Cerebellar nuclear complex (tissue), 1 donor: ENCODE data around the gene GMNC.

Source experiments
- DNase-seq, 2 experiments: peaks; one replicate each; lab custom pipeline; 2025; lab: John Stamatoyannopoulos, UW

Gene GMNC

GRCh38 chr3:190849607-190850006, 12.9 kb downstream of the GMNC start:
- no peak for DNase-seq

DNA sequence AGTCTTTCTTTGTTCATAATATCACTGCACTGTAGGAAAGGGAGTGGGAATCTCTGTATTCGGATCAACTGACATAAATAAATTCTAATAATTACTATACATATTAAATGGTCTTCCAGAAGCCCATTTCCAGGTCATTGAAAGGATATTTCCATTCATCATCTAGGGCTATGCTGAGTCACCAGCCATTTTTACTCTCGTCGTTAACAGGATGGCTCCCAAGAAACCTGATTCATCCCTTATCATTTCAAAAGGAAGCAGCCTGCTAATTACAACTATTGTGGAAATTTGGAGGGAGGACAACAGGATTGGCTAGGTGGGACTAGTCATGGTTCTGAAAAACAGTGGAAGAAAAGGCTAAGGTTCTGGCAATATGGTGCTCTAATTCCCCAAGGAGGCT, 13.6 kb downstream of the GMNC start:
- DNase-seq = no peak

DNA sequence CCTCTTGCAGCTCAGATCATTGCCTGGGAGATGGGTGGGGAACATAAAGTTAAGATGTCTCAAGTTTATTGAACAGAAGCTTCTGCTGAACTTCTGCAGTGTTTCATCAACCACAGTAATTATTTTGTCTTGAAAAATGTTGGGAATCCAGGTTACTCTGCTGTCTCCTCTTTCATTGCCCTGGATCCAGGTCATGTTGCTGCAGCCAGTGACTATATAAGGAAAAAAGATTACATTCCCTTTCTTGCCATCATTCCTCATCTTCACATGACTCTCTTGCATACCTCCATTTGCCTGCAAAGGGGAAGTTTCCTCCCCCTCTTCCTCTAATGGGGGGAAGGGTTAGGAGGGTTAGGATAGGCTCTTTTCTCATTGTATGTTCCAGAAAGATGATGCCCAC, 15.1 kb downstream of the GMNC start:
- DNase-seq = no peak

- no peak for DNase-seq
These were observed 22.3 kb downstream of the GMNC start for GRCh38 chr3:190840146-190840545.

GRCh38 chr3:190831225-190831624, 31.3 kb downstream of the GMNC start:
- DNase-seq = no peak

- DNase-seq = no peak
These were observed 32.5 kb downstream of the GMNC start for GRCh38 chr3:190830031-190830430.

DNA sequence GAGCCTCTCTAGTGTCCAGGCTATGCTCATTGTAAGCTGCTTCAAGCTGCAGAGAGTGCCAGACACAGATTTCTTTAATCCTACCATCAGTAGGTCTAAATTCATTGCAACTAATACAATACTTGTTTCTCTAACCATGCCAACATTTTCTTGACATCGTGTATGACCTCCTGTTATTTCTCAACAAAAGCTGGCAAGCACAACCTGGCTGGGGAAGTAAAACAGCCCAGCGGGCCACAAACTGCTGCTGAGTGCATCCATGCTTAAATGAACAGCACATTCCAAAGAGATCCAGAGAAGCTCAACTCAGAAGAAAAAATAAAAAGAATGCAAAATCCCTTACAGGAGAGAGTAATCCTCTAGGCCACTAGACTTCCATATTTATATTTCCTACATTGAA, 36.5 kb downstream of the GMNC start:
- DNase-seq = no peak

DNA sequence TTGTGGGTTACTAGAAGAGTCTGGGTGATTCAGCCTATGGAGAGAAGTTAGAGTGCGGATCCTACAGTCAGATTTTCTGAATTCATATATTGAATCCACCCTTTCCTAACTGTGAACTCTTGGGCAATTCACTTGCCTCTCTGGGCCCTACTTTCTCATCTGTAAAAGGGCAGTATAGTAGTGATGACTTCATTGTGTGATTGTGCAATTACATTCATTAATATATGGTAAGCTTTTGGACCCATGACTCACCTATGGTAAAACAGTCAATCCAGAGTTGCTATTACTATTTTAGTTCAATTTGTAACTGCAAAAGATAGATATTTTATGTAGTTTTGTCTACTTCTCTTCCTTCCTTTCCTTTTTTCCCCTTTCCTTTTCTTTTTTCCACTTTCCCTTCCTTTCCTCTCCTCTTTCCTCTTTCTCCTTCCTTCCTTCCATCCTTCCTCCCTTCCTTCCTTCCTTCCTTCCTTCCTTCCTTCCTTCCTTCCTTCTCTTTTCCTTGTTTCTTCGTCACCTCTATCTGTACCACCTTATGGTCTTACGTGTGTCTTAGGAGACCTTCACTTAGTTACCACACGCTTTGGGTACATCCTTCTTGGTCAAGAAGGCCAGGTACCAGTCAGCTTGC, 37.0 kb downstream of the GMNC start:
- DNase-seq = no peak

DNA sequence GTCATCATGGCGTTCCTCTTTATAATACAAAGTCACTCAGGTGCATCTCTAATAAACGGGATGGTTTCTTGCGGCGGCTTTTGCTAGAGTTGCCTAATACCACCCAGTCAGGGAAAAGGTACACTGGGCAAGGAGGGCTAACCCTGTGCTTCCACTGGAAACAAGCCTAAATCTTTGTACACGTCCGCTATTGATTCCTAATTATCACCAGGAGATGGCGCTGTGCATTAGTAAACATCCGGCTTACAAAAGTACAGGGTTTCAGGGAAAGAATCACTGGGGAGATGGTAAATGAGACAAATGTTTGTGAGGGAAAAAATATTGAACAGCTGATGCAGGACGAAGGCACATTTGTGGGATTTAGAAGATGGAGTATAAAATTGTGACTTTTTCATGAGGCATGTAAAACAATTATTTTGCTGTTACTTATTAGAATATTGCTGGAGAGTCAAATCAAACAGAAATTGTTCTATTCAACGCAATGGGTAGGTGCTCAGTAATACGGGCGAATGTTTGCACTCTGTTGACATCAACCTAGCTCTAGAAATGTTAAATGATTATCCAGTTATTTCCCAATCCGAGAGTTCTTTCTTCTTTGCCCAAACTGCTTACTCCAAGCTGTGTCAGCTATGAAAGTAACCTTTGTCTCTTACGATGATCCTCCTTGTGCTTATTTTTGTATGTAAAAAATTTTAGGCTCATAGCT, 50.6 kb downstream of the GMNC start:
- no peak for DNase-seq

GRCh38 chr3:190810957-190811356, 51.5 kb downstream of the GMNC start:
- DNase-seq = no peak

DNA sequence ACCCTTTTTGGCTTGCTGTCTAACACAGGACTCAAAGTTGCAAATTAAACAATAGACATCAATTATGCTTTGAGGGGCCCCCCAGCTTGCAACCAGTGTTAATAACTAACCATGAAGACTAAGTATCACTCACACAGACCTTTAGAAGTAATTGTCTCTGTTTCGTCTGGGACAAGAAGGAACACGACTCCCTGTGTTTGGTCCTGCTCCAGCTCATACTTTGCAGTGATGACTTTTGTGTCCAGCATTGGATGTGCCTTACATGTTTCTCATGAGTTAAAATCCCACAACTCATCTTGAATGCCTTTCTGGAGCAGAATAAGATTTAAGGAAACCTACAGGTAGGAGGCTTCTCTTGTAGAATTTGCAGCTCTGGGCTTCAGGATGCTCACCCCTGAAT, 53.1 kb downstream of the GMNC start:
- no peak for DNase-seq

DNA sequence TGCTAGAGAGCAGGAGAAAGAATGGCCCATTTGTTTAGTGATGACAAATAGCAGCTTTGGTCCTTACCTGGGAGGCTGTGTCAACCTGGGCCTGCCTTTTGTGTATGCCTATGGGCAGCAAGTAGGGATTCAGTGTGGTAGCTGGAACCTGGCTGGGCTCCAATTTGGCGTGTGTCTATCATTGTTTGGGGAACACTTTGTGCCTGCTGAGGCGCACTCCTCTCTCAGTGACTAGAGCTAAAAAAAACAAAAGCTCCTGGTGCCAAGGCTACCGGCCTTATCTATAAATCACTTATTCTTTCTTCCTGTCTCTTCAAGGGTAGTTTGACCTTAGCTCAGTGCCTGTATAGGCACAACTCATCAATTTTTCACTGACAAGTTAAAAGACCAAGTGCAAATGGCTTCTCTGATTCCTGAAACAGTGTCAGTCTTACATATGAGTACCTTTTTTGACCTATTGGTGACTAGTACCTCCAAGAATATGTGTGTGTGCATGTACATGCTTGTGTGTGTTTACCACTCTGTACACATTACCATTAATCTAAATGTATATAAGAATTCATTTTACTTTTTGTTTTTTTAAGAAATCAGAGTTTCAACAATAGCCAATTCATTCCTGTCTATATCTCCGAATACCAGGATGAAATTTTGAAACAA, 54.6 kb downstream of the GMNC start:
- DNase-seq = no peak
